H7 (cell line): ENCODE data around the gene SLC11A2. TPM values are rescaled to one million over a fixed set of nuclear protein-coding genes. Genes with fewer than 3 reads are reported as not detected.
"Not testable (repeated sequence)": the region's sequence is repeated elsewhere in the genome, so short reads cannot be mapped to it uniquely, and the experiment has no call there.

Experiments used
- DNase-seq: peaks from one replicate; pipeline ENCODE4 v3.0.0; 2012
- H3K27me3 ChIP-seq: 2 replicates; pipeline ENCODE4 v1.6.0; 2011; ENCODE audit warnings: mild to moderate bottlenecking, low read length; ENCODE audit not compliant: control insufficient read depth, insufficient read depth
- H3K36me3 ChIP-seq: replicated peaks from 2 replicates; pipeline ENCODE4 v1.5.1; 2011; ENCODE audit warnings: low read length; ENCODE audit not compliant: control insufficient read depth, insufficient read depth
- H3K4me3 ChIP-seq: 2 replicates; pipeline ENCODE4 v1.5.1; 2011; ENCODE audit warnings: low read depth, mild to moderate bottlenecking, control low read depth, low read length, moderate library complexity; ENCODE audit not compliant: insufficient read depth
- total RNA-seq: library from RNA; depleted of rRNA; stranded (reverse); fragments of >200 nt; shearing (Covaris generic); gene quantifications from 2 replicates; pipeline ENCODE4 v1.2.3, GENCODE V29; 2014

The SLC11A2 gene
- total RNA-seq, 1 experiment from 2014 or later: 44.9 TPM

GRCh38 chr12:50955697-50956096 lies 70.5 kb downstream of the SLC11A2 start:
- DNase-seq: no peak
- H3K36me3 ChIP-seq: no peaks in the 10 kb centered on the region
- no peaks in the 10 kb centered on the region for H3K27me3 ChIP-seq
- H3K4me3 ChIP-seq: no peak overlapping the region

GRCh38 chr12:50955288-50955687 lies 70.9 kb downstream of the SLC11A2 start:
- no peak for DNase-seq
- Histone ChIP-seq H3K27me3 (no peaks in the 10 kb centered on the region), H3K36me3 (no peaks in the 10 kb centered on the region), H3K4me3 (no peak overlapping the region)

GRCh38 chr12:50954789-50955188 lies 71.4 kb downstream of the SLC11A2 start:
- H3K36me3 ChIP-seq, H3K27me3 ChIP-seq, H3K4me3 ChIP-seq, DNase-seq: not testable (repeated sequence)

GRCh38 chr12:50953047-50953446 lies 73.1 kb downstream of the SLC11A2 start:
- peak; percentile 41 for DNase-seq
- Histone ChIP-seq H3K27me3 (no peaks in the 10 kb centered on the region), H3K4me3 (no peak overlapping the region), H3K36me3 (no peaks in the 10 kb centered on the region)

GRCh38 chr12:50952510-50952909 lies 73.7 kb downstream of the SLC11A2 start, which contains the start of gene HIGD1C:
Gene HIGD1C, plus strand, starts transcription at chr12:50952544. Its CDS starts 1,455 bp downstream, at chr12:50953999.
- no peaks in the 10 kb centered on the region for H3K27me3 ChIP-seq
- DNase-seq: peak; percentile 36
- no peak within 1 kb of the TSS for H3K4me3 ChIP-seq
- H3K36me3 ChIP-seq: no peaks in the 10 kb centered on the region

- no peaks in the 10 kb centered on the region for H3K36me3 ChIP-seq
- DNase-seq: no peak
- H3K4me3 ChIP-seq: no peak overlapping the region
- H3K27me3 ChIP-seq: no peaks in the 10 kb centered on the region
These were observed 75.1 kb downstream of the SLC11A2 start for GRCh38 chr12:50951112-50951511.

- no peak for DNase-seq
- H3K36me3 ChIP-seq: no peaks in the 10 kb centered on the region
- H3K4me3 ChIP-seq: no peak overlapping the region
- no peaks in the 10 kb centered on the region for H3K27me3 ChIP-seq
These were observed 76.3 kb downstream of the SLC11A2 start for GRCh38 chr12:50949801-50950302.

- Histone ChIP-seq H3K27me3 (no peaks in the 10 kb centered on the region), H3K4me3 (no peak overlapping the region), H3K36me3 (no peaks in the 10 kb centered on the region)
- DNase-seq: no peak
These were observed 77.4 kb downstream of the SLC11A2 start for GRCh38 chr12:50948798-50949197.

GRCh38 chr12:50947933-50948626 lies 78.1 kb downstream of the SLC11A2 start:
- Histone ChIP-seq H3K27me3 (no peaks in the 10 kb centered on the region), H3K4me3 (no peak overlapping the region), H3K36me3 (no peaks in the 10 kb centered on the region)
- no peak for DNase-seq

- DNase-seq: no peak
These were observed 88.5 kb downstream of the SLC11A2 start for GRCh38 chr12:50937653-50938052.

GRCh38 chr12:50936821-50937530 lies 89.2 kb downstream of the SLC11A2 start:
- Histone ChIP-seq H3K4me3 (no peak overlapping the region), H3K27me3 (no peaks in the 10 kb centered on the region), H3K36me3 (no peaks in the 10 kb centered on the region)
- no peak for DNase-seq

More at GRCh38 chr12:50937653-50938052, 88.5 kb downstream of the SLC11A2 start:
- no peaks in the 10 kb centered on the region for H3K36me3 ChIP-seq
- H3K4me3 ChIP-seq: no peak overlapping the region
- no peaks in the 10 kb centered on the region for H3K27me3 ChIP-seq

GRCh38 chr12:50934981-50935807 lies 91.0 kb downstream of the SLC11A2 start:
- DNase-seq: no peak
- Histone ChIP-seq H3K4me3 (no peak overlapping the region), H3K27me3 (no peaks in the 10 kb centered on the region), H3K36me3 (no peaks in the 10 kb centered on the region)

GRCh38 chr12:50934371-50934851 lies 91.8 kb downstream of the SLC11A2 start:
- Histone ChIP-seq H3K4me3 (no peak overlapping the region), H3K27me3 (no peaks in the 10 kb centered on the region), H3K36me3 (no peaks in the 10 kb centered on the region)
- DNase-seq: no peak

GRCh38 chr12:50933459-50934124 lies 92.6 kb downstream of the SLC11A2 start:
- H3K4me3 ChIP-seq: no peak overlapping the region
- no peaks in the 10 kb centered on the region for H3K27me3 ChIP-seq
- H3K36me3 ChIP-seq: no peaks in the 10 kb centered on the region
- DNase-seq: no peak
